GM19035 (cell line): ENCODE measurements around the gene TBPL2.
"Not testable (repeated sequence)": the region's sequence is repeated elsewhere in the genome, so short reads cannot be mapped to it uniquely, and the experiment has no call there.

Experiments used
- ATAC-seq: cut with Tn5 transposase; IDR thresholded peaks from one replicate; pipeline ENCODE4 v1.9.1; 2021; ENCODE audit not compliant: unreplicated experiment

Gene TBPL2

GRCh38 chr14:55446127-55446736, 5.8 kb upstream of the TBPL2 start:
- no peak for ATAC-seq

- no peak for ATAC-seq
Observed at GRCh38 chr14:55441286-55441685, 870 bp upstream of the TBPL2 start.

GRCh38 chr14:55438066-55438683, 2.2 kb downstream of the TBPL2 start:
- no peak for ATAC-seq

GRCh38 chr14:55436931-55437330, 3.5 kb downstream of the TBPL2 start:
- no peak for ATAC-seq

GRCh38 chr14:55436519-55436918, 3.9 kb downstream of the TBPL2 start:
- no peak for ATAC-seq

GRCh38 chr14:55434805-55435174, 5.6 kb downstream of the TBPL2 start:
- no peak for ATAC-seq

- no peak for ATAC-seq
Observed at GRCh38 chr14:55433880-55434804, 6.3 kb downstream of the TBPL2 start.

- ATAC-seq, result no peak
Observed at GRCh38 chr14:55432628-55433027, 7.8 kb downstream of the TBPL2 start.

- ATAC-seq, result peak; percentile 76
Observed at GRCh38 chr14:55430024-55430690, 10.3 kb downstream of the TBPL2 start.

GRCh38 chr14:55427439-55427838, 13.0 kb downstream of the TBPL2 start:
- ATAC-seq, result no peak

- ATAC-seq, result no peak
Observed at GRCh38 chr14:55426891-55427290, 13.5 kb downstream of the TBPL2 start.

GRCh38 chr14:55425091-55425490, 15.3 kb downstream of the TBPL2 start:
- ATAC-seq, result no peak

GRCh38 chr14:55423969-55424368, 16.4 kb downstream of the TBPL2 start:
- no peak for ATAC-seq

- ATAC-seq, result not testable (repeated sequence)
Observed at GRCh38 chr14:55422338-55422737, 18.1 kb downstream of the TBPL2 start.

- ATAC-seq, result no peak
Observed at GRCh38 chr14:55419663-55420062, 20.8 kb downstream of the TBPL2 start.

- no peak for ATAC-seq
Observed at GRCh38 chr14:55418411-55418810, 22.0 kb downstream of the TBPL2 start.

GRCh38 chr14:55417955-55418354, 22.5 kb downstream of the TBPL2 start:
- ATAC-seq, result no peak

- no peak for ATAC-seq
Observed at GRCh38 chr14:55416866-55417265, 23.6 kb downstream of the TBPL2 start.

GRCh38 chr14:55414551-55414950, 25.9 kb downstream of the TBPL2 start:
- no peak for ATAC-seq

GRCh38 chr14:55412676-55413075, 27.7 kb downstream of the TBPL2 start:
- no peak for ATAC-seq
